ENCODE data around the gene GAR1. TPM values are rescaled to one million over a fixed set of nuclear protein-coding genes. Genes with fewer than 3 reads are reported as not detected.

GAR1 gene
- total and polyA plus RNA-seq, 9 of the 15 experiments (the other 6 are each of a cell fraction or from before 2014, with no cell fraction given): 35.7 to 194 (median 68.2) TPM

GRCh38 chr4:109801099-109801789 is 14.3 kb upstream of the GAR1 start (continued):
- TF ChIP-seq MAFG (tag; conservative IDR thresholded peaks at IDR 0.05) (no peak), FOXK2 (conservative IDR thresholded peaks at IDR 0.05 in 1 of 2, IDR thresholded peaks at IDR 0.05 in 1 of 2; ENCODE audit: low read depth in 2 of 2) (no peak), ELF2 (CRISPR knock-in tag; IDR thresholded peaks at IDR 0.05) (no peak)

DNA sequence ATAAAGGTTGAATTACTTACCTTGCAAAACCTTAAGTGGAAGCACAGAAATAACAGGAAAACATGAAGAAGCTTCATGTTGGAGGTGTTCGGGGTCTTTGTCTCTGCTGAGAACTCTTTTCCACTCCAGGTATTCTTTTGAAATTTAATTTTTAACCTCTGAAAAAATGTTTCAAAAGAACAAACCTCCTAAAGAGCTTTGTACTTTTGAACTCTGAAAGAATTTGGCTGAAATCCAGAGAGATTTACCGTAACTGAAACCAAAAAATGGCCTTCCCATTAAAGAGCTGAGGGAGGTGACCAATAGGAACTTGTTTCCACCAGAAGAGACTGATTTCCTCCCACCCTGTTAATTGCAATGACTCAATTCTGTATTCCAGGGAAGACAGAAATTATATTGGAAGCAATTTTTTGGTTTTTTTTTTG is 13.7 kb upstream of the GAR1 start, which contains the start of gene CFI:
Gene CFI (minus strand): TSS at position 105 of the 425 bp plus-strand sequence. CDS start 28 bp downstream, at position 77.
- in situ Hi-C loops (cut with MboI): no loop called here
- Histone ChIP-seq H3K36me3 (ENCODE audit: control insufficient read depth, insufficient read depth, low read length) (no peaks in the 10 kb centered on the region), H2AFZ (ENCODE audit: low read depth, low read length) (peak within 1 kb of the TSS; percentile 51), H3K9me3 (replicated peaks; ENCODE audit: control insufficient read depth, insufficient read depth, low read depth, low read length) (no peaks in the 10 kb centered on the region), H3K4me3 (no peak within 1 kb of the TSS), H3K4me2 (ENCODE audit: insufficient read depth, low read length) (no peak within 1 kb of the TSS), H3K4me1 (replicated peaks in 1 of 2; ENCODE audit: control insufficient read depth in 2 of 2, insufficient read depth in 2 of 2, low read length in 2 of 2) (no peaks in the 10 kb centered on the region; a peak in 3 of 5 replicates), H3K9ac (ENCODE audit: insufficient read depth in 1 of 2, low read depth in 2 of 2, low read length in 2 of 2) (no peak within 1 kb of the TSS), H4K20me1 (replicated peaks; ENCODE audit: control insufficient read depth, insufficient read depth, low read length) (no peaks in the 10 kb centered on the region), H3K9me1 (ENCODE audit: control insufficient read depth, insufficient read depth, low read length) (no peaks in the 10 kb centered on the region), H3K27ac (ENCODE audit: extremely low read depth, low read depth, low read length) (no peak within 1 kb of the TSS), H3K27me3 (ENCODE audit: control insufficient read depth in 2 of 2, insufficient read depth in 2 of 2, low read length in 2 of 2) (no peaks in the 10 kb centered on the region), H3K79me2 (ENCODE audit: control insufficient read depth, insufficient read depth, low read length) (no peaks in the 10 kb centered on the region)
- POLR2A ChIA-PET: interaction anchor here (2.1 kb wide), 1 partner anchor 13 kb away, joined by 8 read pairs; the partner anchor contains the start of gene GAR1
- no peak for ATAC-seq
- no TSS peak for BruUV-seq (replicated peaks)
- CTCF ChIA-PET (ENCODE audit: low intra/inter-chr PET ratio): no interaction called here
- DNase-seq (ENCODE audit: extremely low read depth in 1 of 4, low spot score in 3 of 4): peak in 1 of 4 experiments; percentile 21
- intact Hi-C loops (cut with micrococcal nuclease): loop anchor here (5.0 kb wide), 1 partner anchor 375 kb away; no protein-coding TSS in a partner anchor
- FAIRE-seq: peak; percentile 29
- WGBS (ENCODE audit: insufficient coverage, low coverage, missing lambda C conversion rate): 45% methylated on average over 2 of the region's 2 CpGs
- peak; percentile 42 for TF ChIP-seq NFIC (IDR thresholded peaks at IDR 0.05)
- TF ChIP-seq, protein P1, sequence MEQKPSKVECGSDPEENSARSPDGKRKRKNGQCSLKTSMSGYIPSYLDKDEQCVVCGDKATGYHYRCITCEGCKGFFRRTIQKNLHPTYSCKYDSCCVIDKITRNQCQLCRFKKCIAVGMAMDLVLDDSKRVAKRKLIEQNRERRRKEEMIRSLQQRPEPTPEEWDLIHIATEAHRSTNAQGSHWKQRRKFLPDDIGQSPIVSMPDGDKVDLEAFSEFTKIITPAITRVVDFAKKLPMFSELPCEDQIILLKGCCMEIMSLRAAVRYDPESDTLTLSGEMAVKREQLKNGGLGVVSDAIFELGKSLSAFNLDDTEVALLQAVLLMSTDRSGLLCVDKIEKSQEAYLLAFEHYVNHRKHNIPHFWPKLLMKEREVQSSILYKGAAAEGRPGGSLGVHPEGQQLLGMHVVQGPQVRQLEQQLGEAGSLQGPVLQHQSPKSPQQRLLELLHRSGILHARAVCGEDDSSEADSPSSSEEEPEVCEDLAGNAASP (IDR thresholded peaks at IDR 0.05): no peak

All from K562 (cell line).